ENCODE data around the gene MMP15. TPM values are rescaled to one million over a fixed set of nuclear protein-coding genes. Genes with fewer than 3 reads are reported as not detected.

The MMP15 gene
- total RNA-seq, 1 experiment from 2014 or later = 1.3 TPM

DNA sequence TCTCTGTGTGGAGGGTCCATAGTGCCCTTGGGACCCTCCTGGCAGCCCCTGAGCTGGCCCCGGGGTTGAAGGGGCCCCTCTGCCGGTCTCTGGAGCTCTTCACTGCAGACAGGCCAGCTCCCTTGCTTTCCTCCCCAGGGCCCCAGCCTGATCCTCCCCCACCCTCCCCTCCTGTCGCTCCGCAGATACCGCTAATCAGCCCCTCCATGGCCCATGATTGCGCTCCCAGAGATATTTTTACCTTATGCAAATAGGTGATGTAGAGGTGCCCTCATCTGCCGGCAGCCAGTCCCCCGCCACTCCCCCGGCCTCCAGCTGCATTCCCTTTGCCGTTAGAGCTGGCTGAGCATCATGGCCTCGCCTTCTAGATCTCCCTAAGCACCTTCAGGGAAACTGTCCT, 9.2 kb downstream of the MMP15 start:
- no peaks in the 10 kb centered on the region for H3K4me1 Mint-ChIP-seq (ENCODE audit: insufficient read depth, unreplicated experiment)
- intact Hi-C loops (cut with micrococcal nuclease) = no loop called here
- no peaks in the 10 kb centered on the region for H3K9me3 Mint-ChIP-seq (ENCODE audit: unreplicated experiment)
- TF ChIP-seq, protein P1, sequence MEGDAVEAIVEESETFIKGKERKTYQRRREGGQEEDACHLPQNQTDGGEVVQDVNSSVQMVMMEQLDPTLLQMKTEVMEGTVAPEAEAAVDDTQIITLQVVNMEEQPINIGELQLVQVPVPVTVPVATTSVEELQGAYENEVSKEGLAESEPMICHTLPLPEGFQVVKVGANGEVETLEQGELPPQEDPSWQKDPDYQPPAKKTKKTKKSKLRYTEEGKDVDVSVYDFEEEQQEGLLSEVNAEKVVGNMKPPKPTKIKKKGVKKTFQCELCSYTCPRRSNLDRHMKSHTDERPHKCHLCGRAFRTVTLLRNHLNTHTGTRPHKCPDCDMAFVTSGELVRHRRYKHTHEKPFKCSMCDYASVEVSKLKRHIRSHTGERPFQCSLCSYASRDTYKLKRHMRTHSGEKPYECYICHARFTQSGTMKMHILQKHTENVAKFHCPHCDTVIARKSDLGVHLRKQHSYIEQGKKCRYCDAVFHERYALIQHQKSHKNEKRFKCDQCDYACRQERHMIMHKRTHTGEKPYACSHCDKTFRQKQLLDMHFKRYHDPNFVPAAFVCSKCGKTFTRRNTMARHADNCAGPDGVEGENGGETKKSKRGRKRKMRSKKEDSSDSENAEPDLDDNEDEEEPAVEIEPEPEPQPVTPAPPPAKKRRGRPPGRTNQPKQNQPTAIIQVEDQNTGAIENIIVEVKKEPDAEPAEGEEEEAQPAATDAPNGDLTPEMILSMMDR (IDR thresholded peaks at IDR 0.05; ENCODE audit: unreplicated experiment) = no peak
- no peak overlapping the region for H3K27ac Mint-ChIP-seq (ENCODE audit: low read depth, unreplicated experiment)
- POLR2A ChIA-PET = interaction anchor here (0.6 kb wide), 1 partner anchor 93 kb away, joined by 3 read pairs; no protein-coding TSS in a partner anchor
- no peaks in the 10 kb centered on the region for H3K36me3 Mint-ChIP-seq (ENCODE audit: insufficient read depth, unreplicated experiment)
- H3K4me3 Mint-ChIP-seq (ENCODE audit: unreplicated experiment) = no peak overlapping the region
- no peaks in the 10 kb centered on the region for H3K27me3 Mint-ChIP-seq (ENCODE audit: insufficient read depth, unreplicated experiment)
- CTCF ChIA-PET = interaction anchor here (0.5 to 2.1 kb wide), 5 partner anchors 8 to 453 kb away, joined by 3 to 9 read pairs (median 3); no protein-coding TSS in a partner anchor
- BruUV-seq (replicated peaks) = no TSS peak
- DNase-seq (ENCODE audit: unreplicated experiment) = no peak

DNA sequence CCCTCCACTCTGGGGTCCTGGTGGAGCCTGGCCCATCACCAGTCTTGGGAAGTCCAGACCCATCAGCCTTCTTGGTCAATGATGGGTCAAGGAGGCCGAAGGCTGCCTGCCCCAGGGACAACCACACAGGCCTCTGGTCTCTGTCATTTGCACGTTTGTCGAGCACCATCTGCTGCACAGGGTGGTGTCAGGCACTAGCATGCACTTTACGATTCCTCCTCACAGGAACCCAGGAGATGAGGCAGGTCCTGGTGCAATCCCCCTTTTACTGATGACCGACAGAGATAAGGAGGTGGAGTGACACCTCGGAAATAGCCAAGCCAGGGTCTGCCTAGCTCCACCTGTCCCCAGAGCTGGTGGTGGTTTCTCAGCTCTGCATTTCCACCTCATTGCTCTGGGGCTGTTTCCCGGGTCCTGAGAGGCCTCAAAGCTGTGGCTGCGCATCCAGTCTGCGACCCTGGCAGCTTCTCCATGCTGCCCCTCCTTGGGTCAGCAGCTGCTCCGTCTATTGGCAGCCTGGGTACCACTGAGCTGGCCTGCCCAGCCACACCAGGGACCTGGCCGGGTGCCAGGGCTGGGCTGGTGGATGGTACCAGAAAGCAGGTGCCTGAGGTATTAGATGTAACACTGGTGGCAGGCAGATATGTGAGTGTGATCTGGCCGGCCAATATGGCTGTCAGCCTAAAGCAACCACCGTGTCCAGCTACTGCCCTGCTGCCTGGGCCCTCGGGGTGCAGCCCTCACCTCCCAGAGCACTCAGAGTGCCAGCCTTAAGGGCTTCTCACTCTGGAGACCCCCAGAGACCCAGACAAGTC, 10.0 kb downstream of the MMP15 start:
- Mint-ChIP-seq H3K27ac (ENCODE audit: low read depth, unreplicated experiment) (no peak overlapping the region), H3K9me3 (ENCODE audit: unreplicated experiment) (no peaks in the 10 kb centered on the region), H3K4me3 (ENCODE audit: unreplicated experiment) (no peak overlapping the region), H3K4me1 (ENCODE audit: insufficient read depth, unreplicated experiment) (no peaks in the 10 kb centered on the region), H3K27me3 (ENCODE audit: insufficient read depth, unreplicated experiment) (no peaks in the 10 kb centered on the region), H3K36me3 (ENCODE audit: insufficient read depth, unreplicated experiment) (no peaks in the 10 kb centered on the region)
- CTCF ChIA-PET = interaction anchor here (0.6 to 1.1 kb wide), 4 partner anchors 9 to 1233 kb away, joined by 3 to 5 read pairs (median 4); partner anchors contain the start of gene MMP15
- intact Hi-C loops (cut with micrococcal nuclease) = no loop called here
- TF ChIP-seq, protein P1 (IDR thresholded peaks at IDR 0.05; ENCODE audit: unreplicated experiment) = no peak
- POLR2A ChIA-PET = interaction anchor here (0.6 to 1.0 kb wide), 2 partner anchors 92 to 94 kb away, joined by 3 to 5 read pairs; partner anchors contain the start of gene CFAP20
- DNase-seq (ENCODE audit: unreplicated experiment) = no peak
- BruUV-seq (replicated peaks) = no TSS peak

DNA sequence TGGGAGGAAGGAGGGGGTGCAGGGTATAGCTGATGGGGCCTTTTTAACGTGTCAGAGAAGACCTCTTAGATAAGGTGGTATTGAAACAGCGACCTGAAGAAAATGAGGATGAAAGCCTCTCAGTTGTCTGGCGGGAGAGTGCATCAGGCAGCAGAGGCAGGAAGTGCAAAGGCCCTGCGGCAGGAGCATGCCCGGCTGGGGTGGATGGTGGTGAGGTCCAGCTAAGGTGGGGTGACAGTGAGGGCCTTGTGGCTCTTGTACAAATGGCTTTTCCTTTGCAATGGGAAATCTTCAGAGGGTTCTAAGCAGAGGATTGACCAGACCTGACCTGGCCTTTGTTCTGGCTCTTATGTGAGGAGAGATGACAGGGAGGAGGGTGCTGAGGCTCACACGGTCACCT, 11.4 kb downstream of the MMP15 start:
- intact Hi-C loops (cut with micrococcal nuclease) = no loop called here

More for the DNA sequence above, 11.4 kb downstream of the MMP15 start:
- Mint-ChIP-seq H3K27ac (ENCODE audit: low read depth, unreplicated experiment) (no peak overlapping the region), H3K4me1 (ENCODE audit: insufficient read depth, unreplicated experiment) (no peaks in the 10 kb centered on the region), H3K9me3 (ENCODE audit: unreplicated experiment) (no peaks in the 10 kb centered on the region), H3K4me3 (ENCODE audit: unreplicated experiment) (no peak overlapping the region), H3K27me3 (ENCODE audit: insufficient read depth, unreplicated experiment) (no peaks in the 10 kb centered on the region), H3K36me3 (ENCODE audit: insufficient read depth, unreplicated experiment) (no peaks in the 10 kb centered on the region)
- CTCF ChIA-PET = interaction anchor here (1.0 to 1.1 kb wide), 2 partner anchors 11 to 85 kb away, joined by 3 to 4 read pairs; partner anchors contain the start of gene MMP15
- DNase-seq (ENCODE audit: unreplicated experiment) = no peak
- TF ChIP-seq, protein P1 (IDR thresholded peaks at IDR 0.05; ENCODE audit: unreplicated experiment) = no peak
- POLR2A ChIA-PET = interaction anchor here (1.0 kb wide), 1 partner anchor 92 kb away, joined by 5 read pairs; the partner anchor contains the start of gene CFAP20
- no TSS peak for BruUV-seq (replicated peaks)

Data from MCF 10A (cell line).